GM23338 (cell line): ENCODE results near the gene SEMA4D. TPM values are rescaled to one million over a fixed set of nuclear protein-coding genes. Genes with fewer than 3 reads are reported as not detected.

ENCODE experiments used
- ATAC-seq: fragments of 200-7000 bp; cut with Tn5 transposase; 3 replicates; pipeline ENCODE4 v1.9.1; 2020
- DNase-seq: peaks from one replicate; pipeline ENCODE4 v3.0.0-alpha.2; 2015; ENCODE audit warnings: low spot score
- H2AFZ ChIP-seq: fragments of 200-600 bp; sonication (generic); 2 replicates; pipeline ENCODE4 v1.8.0; 2016; ENCODE audit warnings: antibody characterized with exemption, mild to moderate bottlenecking, moderate library complexity
- H3F3A ChIP-seq: fragments of 200-600 bp; sonication (generic); replicated peaks from 2 replicates; pipeline ENCODE4 v1.8.0; 2017; ENCODE audit warnings: antibody characterized with exemption, mixed run types, low read depth
- H3K27ac ChIP-seq: fragments of 200-600 bp; sonication (generic); 2 replicates; pipeline ENCODE4 v1.6.1; 2016; ENCODE audit warnings: low read depth
- H3K27me3 ChIP-seq: fragments of 200-600 bp; sonication (generic); 2 replicates; pipeline ENCODE4 v1.8.0; 2016; ENCODE audit warnings: mild to moderate bottlenecking, mixed run types, moderate library complexity; ENCODE audit not compliant: insufficient read depth
- H3K36me3 ChIP-seq: fragments of 200-600 bp; sonication (generic); 2 replicates; pipeline ENCODE4 v1.8.0; 2016; ENCODE audit warnings: mild to moderate bottlenecking; ENCODE audit not compliant: insufficient read depth
- H3K4me1 ChIP-seq: fragments of 200-600 bp; sonication (generic); 2 replicates; pipeline ENCODE4 v1.8.0; 2016; ENCODE audit warnings: mild to moderate bottlenecking, moderate library complexity; ENCODE audit not compliant: insufficient read depth
- H3K4me2 ChIP-seq: fragments of 200-600 bp; sonication (generic); 2 replicates; pipeline ENCODE4 v1.7.1; 2017; ENCODE audit warnings: mixed run types
- H3K4me3 ChIP-seq: fragments of 200-600 bp; sonication (generic); 2 replicates; pipeline ENCODE4 v1.6.1; 2016; ENCODE audit warnings: mixed run types
- H3K79me2 ChIP-seq: fragments of 200-600 bp; sonication (generic); replicated peaks from 2 replicates; pipeline ENCODE4 v1.8.0; 2017; ENCODE audit warnings: mild to moderate bottlenecking; ENCODE audit not compliant: insufficient read depth
- H3K9me2 ChIP-seq: fragments of 200-600 bp; sonication (generic); 2 replicates; pipeline ENCODE4 v1.8.0; 2017; ENCODE audit not compliant: insufficient read depth
- H4K20me1 ChIP-seq: fragments of 200-600 bp; sonication (generic); replicated peaks from 2 replicates; pipeline ENCODE4 v1.8.0; 2017; ENCODE audit warnings: mild to moderate bottlenecking; ENCODE audit not compliant: insufficient read depth
- H3K27ac Mint-ChIP-seq: 2 replicates; pipeline ENCODE4 v1.8.0; 2020; ENCODE audit warnings: inconsistent platforms, mild to moderate bottlenecking, moderate library complexity, mixed read lengths
- H3K27me3 Mint-ChIP-seq: 3 replicates; pipeline ENCODE4 v1.8.0; 2022; ENCODE audit warnings: low read depth, mild to moderate bottlenecking, moderate library complexity, mixed read lengths, inconsistent platforms; ENCODE audit not compliant: insufficient read depth, poor library complexity
- H3K36me3 Mint-ChIP-seq: 3 replicates; pipeline ENCODE4 v1.8.0; 2021; ENCODE audit warnings: low read depth, mild to moderate bottlenecking, inconsistent platforms, moderate library complexity, mixed read lengths
- H3K4me1 Mint-ChIP-seq: 3 replicates; pipeline ENCODE4 v1.8.0; 2020; ENCODE audit warnings: mild to moderate bottlenecking, inconsistent platforms, mixed read lengths
- H3K4me3 Mint-ChIP-seq: 3 replicates; pipeline ENCODE4 v1.8.0; 2021; ENCODE audit warnings: moderate library complexity, mild to moderate bottlenecking, inconsistent platforms, mixed read lengths
- H3K9me3 Mint-ChIP-seq: 3 replicates; pipeline ENCODE4 v1.8.0; 2020; ENCODE audit warnings: moderate library complexity, mild to moderate bottlenecking, inconsistent platforms, mixed read lengths
- CREB1 ChIP-seq: fragments of 250-450 bp; sonication (Bioruptor Pico); IDR thresholded peaks from 2 replicates; pipeline ENCODE4 v1.5.0; 2020; ENCODE audit warnings: low read depth, mild to moderate bottlenecking, moderate library complexity
- EZH2 ChIP-seq: fragments of 200-600 bp; sonication (generic); IDR thresholded peaks from one replicate; pipeline ENCODE4 v1.8.0; 2017; ENCODE audit warnings: antibody characterized with exemption, mild to moderate bottlenecking, low read depth; ENCODE audit not compliant: unreplicated experiment
- EZH2phosphoT487 ChIP-seq: fragments of 200-600 bp; sonication (generic); IDR thresholded peaks from one replicate; pipeline ENCODE4 v1.8.1; 2018; ENCODE audit warnings: antibody characterized with exemption; ENCODE audit not compliant: unreplicated experiment
- JUNB ChIP-seq: IDR thresholded peaks from one replicate; pipeline ENCODE4 v1.6.1; 2016; ENCODE audit warnings: antibody characterized with exemption; ENCODE audit not compliant: unreplicated experiment
- POLR2AphosphoS5 ChIP-seq: IDR thresholded peaks from 2 replicates; pipeline ENCODE4 v1.6.1; 2016; ENCODE audit warnings: antibody characterized with exemption, low read depth
- REST ChIP-seq: IDR thresholded peaks from one replicate; pipeline ENCODE4 v1.6.1; 2018; ENCODE audit warnings: antibody characterized with exemption; ENCODE audit not compliant: unreplicated experiment
- STAT1 ChIP-seq: IDR thresholded peaks from one replicate; pipeline ENCODE4 v1.6.1; 2016; ENCODE audit warnings: antibody characterized with exemption; ENCODE audit not compliant: unreplicated experiment
- polyA plus RNA-seq: library from polyadenylated mRNA; unstranded; fragments of >200 nt; fragmentation: Nextera tagmentation; extraction: Ambion mirVana; gene quantifications from 2 replicates; pipeline ENCODE4 v1.2.1, GENCODE V29; 2016
- total RNA-seq: library from RNA; depleted of rRNA; stranded (reverse); fragments of >200 nt; shearing (Covaris generic); gene quantifications from 2 replicates; pipeline ENCODE4 v1.2.3, GENCODE V29; 2014
- TF ChIP-seq, protein P1 (sequence below): IDR thresholded peaks from 2 replicates; pipeline ENCODE4 v1.6.1; 2016; ENCODE audit warnings: antibody characterized with exemption
- TF ChIP-seq, protein P2 (sequence below), 2 experiments: fragments of 200-600 bp in 1 of 2; sonication (generic) in 1 of 2; conservative IDR thresholded peaks; 2 replicates each; pipeline versions ENCODE4 v1.5.1 to v1.6.1; 2016 to 2017; ENCODE audit warnings: antibody characterized with exemption in 2 of 2, low read depth in 2 of 2, mild to moderate bottlenecking in 2 of 2, moderate library complexity in 1 of 2

Gene SEMA4D
- total and polyA plus RNA-seq, 2 experiments from 2014 or later, result 19.3 to 63.0 TPM

GRCh38 chr9:89454498-89455355, 43.2 kb downstream of the SEMA4D start:
- Histone ChIP-seq H3K9me2 (no peaks in the 10 kb centered on the region), H3K27me3 (no peaks in the 10 kb centered on the region), H3K79me2 (peaks cover 44% of the 10 kb centered on the region), H3K4me3 (no peak overlapping the region), H3K27ac (no peak overlapping the region; the same call in 1 of the 2 replicates), H3K36me3 (no peaks in the 10 kb centered on the region), H3K4me2 (no peak overlapping the region), H3F3A (0 out of 2 replicates have a peak, but pooled peaks cover 3% of the 10 kb centered on the region), H2AFZ (no peak overlapping the region), H3K4me1 (peaks cover 13% of the 10 kb centered on the region), H4K20me1 (peaks cover 12% of the 10 kb centered on the region; the same call in 1 of the 2 replicates)
- DNase-seq (no peak), ATAC-seq (no peak)
- Mint-ChIP-seq H3K27ac (no peak overlapping the region; the same call in 1 of the 2 replicates), H3K36me3 (peaks cover 14% of the 10 kb centered on the region; the same call in 1 of the 3 replicates), H3K9me3 (no peaks in the 10 kb centered on the region), H3K4me1 (peaks cover 23% of the 10 kb centered on the region), H3K4me3 (no peak overlapping the region), H3K27me3 (peaks cover 7% of the 10 kb centered on the region)
- TF ChIP-seq JUNB, result no peak

- no peak for DNase-seq
- peaks cover 4% of the 10 kb centered on the region for H3K27me3 Mint-ChIP-seq
- no peak for TF ChIP-seq REST
- TF ChIP-seq, protein P1, sequence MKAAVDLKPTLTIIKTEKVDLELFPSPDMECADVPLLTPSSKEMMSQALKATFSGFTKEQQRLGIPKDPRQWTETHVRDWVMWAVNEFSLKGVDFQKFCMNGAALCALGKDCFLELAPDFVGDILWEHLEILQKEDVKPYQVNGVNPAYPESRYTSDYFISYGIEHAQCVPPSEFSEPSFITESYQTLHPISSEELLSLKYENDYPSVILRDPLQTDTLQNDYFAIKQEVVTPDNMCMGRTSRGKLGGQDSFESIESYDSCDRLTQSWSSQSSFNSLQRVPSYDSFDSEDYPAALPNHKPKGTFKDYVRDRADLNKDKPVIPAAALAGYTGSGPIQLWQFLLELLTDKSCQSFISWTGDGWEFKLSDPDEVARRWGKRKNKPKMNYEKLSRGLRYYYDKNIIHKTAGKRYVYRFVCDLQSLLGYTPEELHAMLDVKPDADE, result no peak
- no peak for TF ChIP-seq EZH2phosphoT487
- no peak for TF ChIP-seq EZH2
- TF ChIP-seq, protein P2, sequence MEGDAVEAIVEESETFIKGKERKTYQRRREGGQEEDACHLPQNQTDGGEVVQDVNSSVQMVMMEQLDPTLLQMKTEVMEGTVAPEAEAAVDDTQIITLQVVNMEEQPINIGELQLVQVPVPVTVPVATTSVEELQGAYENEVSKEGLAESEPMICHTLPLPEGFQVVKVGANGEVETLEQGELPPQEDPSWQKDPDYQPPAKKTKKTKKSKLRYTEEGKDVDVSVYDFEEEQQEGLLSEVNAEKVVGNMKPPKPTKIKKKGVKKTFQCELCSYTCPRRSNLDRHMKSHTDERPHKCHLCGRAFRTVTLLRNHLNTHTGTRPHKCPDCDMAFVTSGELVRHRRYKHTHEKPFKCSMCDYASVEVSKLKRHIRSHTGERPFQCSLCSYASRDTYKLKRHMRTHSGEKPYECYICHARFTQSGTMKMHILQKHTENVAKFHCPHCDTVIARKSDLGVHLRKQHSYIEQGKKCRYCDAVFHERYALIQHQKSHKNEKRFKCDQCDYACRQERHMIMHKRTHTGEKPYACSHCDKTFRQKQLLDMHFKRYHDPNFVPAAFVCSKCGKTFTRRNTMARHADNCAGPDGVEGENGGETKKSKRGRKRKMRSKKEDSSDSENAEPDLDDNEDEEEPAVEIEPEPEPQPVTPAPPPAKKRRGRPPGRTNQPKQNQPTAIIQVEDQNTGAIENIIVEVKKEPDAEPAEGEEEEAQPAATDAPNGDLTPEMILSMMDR (conservative IDR thresholded peaks at IDR 0.05; ENCODE audit: low read depth in 2 of 2), result no peak
- TF ChIP-seq POLR2AphosphoS5, result no peak
- no peak for TF ChIP-seq CREB1 (CRISPR knock-in tag)
- no peak for TF ChIP-seq JUNB
- no peak for TF ChIP-seq STAT1
- Histone ChIP-seq H3F3A (0 out of 2 replicates have a peak, but pooled peaks cover 1% of the 10 kb centered on the region), H3K4me1 (0 out of 2 replicates have a peak, but pooled peaks cover 3% of the 10 kb centered on the region), H3K4me3 (no peak overlapping the region), H4K20me1 (peaks cover 8% of the 10 kb centered on the region; the same call in 1 of the 2 replicates), H3K79me2 (peaks cover 42% of the 10 kb centered on the region), H3K27ac (no peak overlapping the region), H3K36me3 (no peaks in the 10 kb centered on the region), H3K4me2 (no peak overlapping the region), H3K9me2 (no peaks in the 10 kb centered on the region), H3K27me3 (no peaks in the 10 kb centered on the region), H2AFZ (no peak overlapping the region)
- no peak overlapping the region for H3K4me3 Mint-ChIP-seq
- H3K9me3 Mint-ChIP-seq, result no peaks in the 10 kb centered on the region
- no peak overlapping the region for H3K27ac Mint-ChIP-seq
- ATAC-seq, result no peak
- H3K36me3 Mint-ChIP-seq, result peaks cover 14% of the 10 kb centered on the region; the same call in 2 of the 3 replicates
- H3K4me1 Mint-ChIP-seq, result peaks cover 16% of the 10 kb centered on the region
Observed at GRCh38 chr9:89453452-89453851, 44.5 kb downstream of the SEMA4D start.
